ENCODE measurements around the gene IARS2.
A peak's percentile ranks its signal among the peaks of the same experiment; 100 is the strongest.
"Not testable (repeated sequence)": the region's sequence is repeated elsewhere in the genome, so short reads cannot be mapped to it uniquely, and the experiment has no call there.

IARS2 gene

DNA sequence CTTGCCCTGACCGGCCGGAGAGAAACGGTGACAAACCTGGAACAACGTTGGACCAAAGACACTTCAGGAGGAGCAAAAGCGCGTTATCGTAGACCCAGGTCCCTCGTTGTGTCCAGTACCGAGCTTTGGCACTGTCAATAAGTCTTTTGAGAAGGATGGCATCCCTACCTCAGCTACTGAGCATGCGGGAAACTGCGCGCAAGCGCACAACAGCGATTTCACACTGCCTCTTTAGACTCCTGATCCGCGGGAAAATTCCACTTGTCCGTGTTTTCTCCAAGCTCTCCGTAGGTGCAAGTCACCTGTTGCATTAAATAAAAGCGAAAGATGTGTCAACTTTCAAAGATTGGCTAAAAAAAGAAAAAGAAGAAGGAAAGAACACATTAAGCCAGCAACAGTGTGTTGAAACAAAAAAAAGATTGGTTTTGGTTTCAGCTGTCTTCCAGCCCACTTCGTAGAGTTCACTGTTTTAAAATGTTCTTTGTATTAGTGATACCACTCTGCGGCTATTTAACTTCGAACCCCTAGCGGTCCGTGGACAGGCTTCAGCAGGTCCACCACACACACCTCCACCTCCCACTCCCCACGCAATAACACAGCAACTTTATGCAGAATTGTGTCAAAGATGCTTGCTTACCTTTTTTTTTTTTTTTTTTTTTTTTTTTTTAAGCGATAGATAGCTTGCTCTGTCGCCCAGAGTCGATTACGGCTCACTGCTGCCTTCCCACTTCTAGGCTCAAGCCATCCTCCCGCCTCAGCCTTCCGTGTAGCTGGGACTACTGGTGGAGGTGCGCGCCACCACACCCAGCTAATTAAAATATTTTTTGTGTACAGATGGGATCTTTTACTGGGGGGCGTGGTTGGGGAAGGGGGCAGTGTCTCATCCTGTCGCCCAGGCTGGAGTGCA lies 4.0 kb upstream of the IARS2 start, which contains the start of gene BPNT1:
Gene BPNT1 (minus strand): TSS at position 139 of the 907 bp plus-strand sequence. CDS start 9,942 bp downstream, outside the sequence.
- Histone ChIP-seq H3K9ac (ENCODE audit: insufficient read length, low read depth) (peak within 1 kb of the TSS; percentile 73), H3K9me3 (ENCODE audit: insufficient read depth, low read length) (no peaks in the 10 kb centered on the region), H3K4me3 (ENCODE audit: insufficient read length, low read depth) (peak within 1 kb of the TSS; percentile 68), H3K27me3 (ENCODE audit: insufficient read depth, insufficient read length) (no peaks in the 10 kb centered on the region), H3K36me3 (ENCODE audit: insufficient read depth, insufficient read length, low read length) (peaks cover 2% of the 10 kb centered on the region), H3K4me1 (ENCODE audit: insufficient read depth, insufficient read length) (no peaks in the 10 kb centered on the region)
- DNase-seq (ENCODE audit: low read depth, low spot score) = peak; percentile 99
- TF ChIP-seq ZNF274 (IDR thresholded peaks at IDR 0.05; ENCODE audit: low read depth, low read length) (no peak), YY1 (IDR thresholded peaks at IDR 0.05; ENCODE audit: insufficient read depth, insufficient read length) (no peak), SUZ12 (IDR thresholded peaks at IDR 0.05; ENCODE audit: extremely low read depth, insufficient read depth, insufficient read length) (no peak)

- H3K36me3 ChIP-seq (ENCODE audit: insufficient read depth, insufficient read length, low read length) = peaks cover 21% of the 10 kb centered on the region
- H3K4me1 ChIP-seq (ENCODE audit: insufficient read depth, insufficient read length) = no peaks in the 10 kb centered on the region
- H3K9me3 ChIP-seq (ENCODE audit: insufficient read depth, low read length) = no peaks in the 10 kb centered on the region
- no peak overlapping the region for H3K9ac ChIP-seq (ENCODE audit: insufficient read length, low read depth)
- H3K27me3 ChIP-seq (ENCODE audit: insufficient read depth, insufficient read length) = no peaks in the 10 kb centered on the region
- H3K4me3 ChIP-seq (ENCODE audit: insufficient read length, low read depth) = no peak overlapping the region
- DNase-seq (ENCODE audit: low read depth, low spot score) = no peak
- no peak for TF ChIP-seq ZNF274 (IDR thresholded peaks at IDR 0.05; ENCODE audit: low read depth, low read length)
- no peak for TF ChIP-seq SUZ12 (IDR thresholded peaks at IDR 0.05; ENCODE audit: extremely low read depth, insufficient read depth, insufficient read length)
- TF ChIP-seq YY1 (IDR thresholded peaks at IDR 0.05; ENCODE audit: insufficient read depth, insufficient read length) = no peak
Observed at GRCh38 chr1:220092694-220093093, 1.2 kb upstream of the IARS2 start.

GRCh38 chr1:220093361-220094015 lies 444 bp upstream of the IARS2 start:
- H3K4me3 ChIP-seq (ENCODE audit: insufficient read length, low read depth) = no peak overlapping the region

DNA sequence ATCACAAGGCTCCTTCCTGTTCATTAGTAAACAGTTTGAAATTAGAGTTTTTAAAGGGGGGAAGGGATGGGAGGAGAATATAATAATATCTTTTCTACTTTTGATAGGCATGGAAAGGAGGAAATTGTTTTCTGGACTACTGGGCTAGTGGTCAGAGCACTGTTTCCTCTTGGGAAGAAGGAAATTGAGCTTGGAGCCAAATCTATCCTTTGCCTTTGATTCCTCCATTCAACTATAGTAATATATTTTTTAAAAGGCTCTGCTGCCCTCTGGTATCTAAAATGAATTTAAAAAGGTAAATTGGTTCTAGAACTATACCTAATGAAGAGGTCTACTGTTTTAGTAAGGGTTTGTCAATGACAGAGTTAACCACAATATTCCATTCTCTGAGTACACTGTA lies 5.9 kb downstream of the IARS2 start:
- Histone ChIP-seq H3K36me3 (ENCODE audit: insufficient read depth, insufficient read length, low read length) (peaks cover 85% of the 10 kb centered on the region), H3K9ac (ENCODE audit: insufficient read length, low read depth) (no peak overlapping the region), H3K9me3 (ENCODE audit: insufficient read depth, low read length) (no peaks in the 10 kb centered on the region), H3K4me3 (ENCODE audit: insufficient read length, low read depth) (no peak overlapping the region), H3K4me1 (ENCODE audit: insufficient read depth, insufficient read length) (no peaks in the 10 kb centered on the region), H3K27me3 (ENCODE audit: insufficient read depth, insufficient read length) (no peaks in the 10 kb centered on the region)
- no peak for TF ChIP-seq SUZ12 (IDR thresholded peaks at IDR 0.05; ENCODE audit: extremely low read depth, insufficient read depth, insufficient read length)
- TF ChIP-seq YY1 (IDR thresholded peaks at IDR 0.05; ENCODE audit: insufficient read depth, insufficient read length) = no peak
- no peak for TF ChIP-seq ZNF274 (IDR thresholded peaks at IDR 0.05; ENCODE audit: low read depth, low read length)
- DNase-seq (ENCODE audit: low read depth, low spot score) = no peak

More at GRCh38 chr1:220093361-220094015, 444 bp upstream of the IARS2 start:
- Histone ChIP-seq H3K36me3 (ENCODE audit: insufficient read depth, insufficient read length, low read length) (peaks cover 29% of the 10 kb centered on the region), H3K9me3 (ENCODE audit: insufficient read depth, low read length) (no peaks in the 10 kb centered on the region), H3K27me3 (ENCODE audit: insufficient read depth, insufficient read length) (no peaks in the 10 kb centered on the region), H3K9ac (ENCODE audit: insufficient read length, low read depth) (no peak overlapping the region), H3K4me1 (ENCODE audit: insufficient read depth, insufficient read length) (no peaks in the 10 kb centered on the region)
- TF ChIP-seq SUZ12 (IDR thresholded peaks at IDR 0.05; ENCODE audit: extremely low read depth, insufficient read depth, insufficient read length) (no peak), YY1 (IDR thresholded peaks at IDR 0.05; ENCODE audit: insufficient read depth, insufficient read length) (no peak), ZNF274 (IDR thresholded peaks at IDR 0.05; ENCODE audit: low read depth, low read length) (no peak)
- DNase-seq (ENCODE audit: low read depth, low spot score) = no peak

GRCh38 chr1:220110473-220110872 lies 16.5 kb downstream of the IARS2 start:
- not testable (repeated sequence) for H3K9me3 ChIP-seq (ENCODE audit: insufficient read depth, low read length); H3K4me3 ChIP-seq (ENCODE audit: insufficient read length, low read depth); H3K4me1 ChIP-seq (ENCODE audit: insufficient read depth, insufficient read length); H3K9ac ChIP-seq (ENCODE audit: insufficient read length, low read depth); H3K27me3 ChIP-seq (ENCODE audit: insufficient read depth, insufficient read length); DNase-seq (ENCODE audit: low read depth, low spot score)
- H3K36me3 ChIP-seq (ENCODE audit: insufficient read depth, insufficient read length, low read length) = peaks cover 76% of the 10 kb centered on the region

DNA sequence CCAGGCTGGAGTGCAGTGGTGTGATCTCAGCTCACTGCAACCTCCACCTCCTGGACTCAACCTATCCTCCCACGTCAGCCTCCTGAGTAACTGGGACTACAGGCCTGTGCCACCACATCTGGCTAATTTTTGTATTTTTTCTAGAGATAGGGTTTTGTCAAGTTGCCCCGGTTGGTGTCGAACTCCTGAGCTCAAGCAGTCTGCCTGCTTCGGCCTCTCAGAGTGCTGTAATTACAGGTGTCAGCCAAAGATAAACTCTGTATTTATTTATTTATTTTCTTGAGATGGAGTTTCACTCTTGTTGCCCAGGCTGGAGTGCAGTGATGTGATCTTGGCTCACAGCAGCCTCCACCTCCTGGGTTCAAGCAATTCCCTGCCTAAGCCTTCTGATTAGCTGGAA lies 18.7 kb downstream of the IARS2 start:
- not testable (repeated sequence) for H3K4me1 ChIP-seq (ENCODE audit: insufficient read depth, insufficient read length); H3K4me3 ChIP-seq (ENCODE audit: insufficient read length, low read depth); H3K9me3 ChIP-seq (ENCODE audit: insufficient read depth, low read length); H3K9ac ChIP-seq (ENCODE audit: insufficient read length, low read depth); DNase-seq (ENCODE audit: low read depth, low spot score); H3K27me3 ChIP-seq (ENCODE audit: insufficient read depth, insufficient read length)
- peaks cover 69% of the 10 kb centered on the region for H3K36me3 ChIP-seq (ENCODE audit: insufficient read depth, insufficient read length, low read length)

DNA sequence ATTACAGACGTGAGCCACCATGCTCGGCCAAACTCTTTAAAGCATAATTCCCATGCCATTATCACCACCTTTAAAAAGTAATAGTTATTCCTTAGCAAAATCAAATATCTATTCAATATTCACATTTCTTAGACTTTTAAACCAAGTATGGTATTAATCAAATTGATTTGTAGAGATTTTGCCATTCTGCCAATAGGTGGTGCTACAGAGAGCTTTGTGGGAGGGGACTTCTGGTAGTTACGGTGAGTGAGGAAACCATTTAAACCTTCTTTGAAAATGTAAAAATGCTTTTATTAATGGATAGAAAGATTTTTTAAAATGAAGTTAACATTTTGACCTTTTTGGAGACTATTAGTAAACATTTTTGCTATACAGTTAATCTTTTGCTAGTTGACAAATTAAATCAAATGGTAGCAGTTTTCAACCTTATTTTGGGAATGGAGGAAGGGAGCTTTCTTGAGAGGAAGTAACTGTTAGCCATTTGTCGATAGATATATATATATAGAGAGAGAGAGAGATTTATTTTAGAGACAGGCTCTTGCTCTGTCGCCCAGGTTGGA lies 19.3 kb downstream of the IARS2 start:
- H3K4me1 ChIP-seq (ENCODE audit: insufficient read depth, insufficient read length) = no peaks in the 10 kb centered on the region
- no peaks in the 10 kb centered on the region for H3K27me3 ChIP-seq (ENCODE audit: insufficient read depth, insufficient read length)
- no peak overlapping the region for H3K4me3 ChIP-seq (ENCODE audit: insufficient read length, low read depth)
- H3K9me3 ChIP-seq (ENCODE audit: insufficient read depth, low read length) = no peaks in the 10 kb centered on the region
- no peak overlapping the region for H3K9ac ChIP-seq (ENCODE audit: insufficient read length, low read depth)
- TF ChIP-seq ZNF274 (IDR thresholded peaks at IDR 0.05; ENCODE audit: low read depth, low read length) = no peak
- no peak for TF ChIP-seq YY1 (IDR thresholded peaks at IDR 0.05; ENCODE audit: insufficient read depth, insufficient read length)
- TF ChIP-seq SUZ12 (IDR thresholded peaks at IDR 0.05; ENCODE audit: extremely low read depth, insufficient read depth, insufficient read length) = no peak
- H3K36me3 ChIP-seq (ENCODE audit: insufficient read depth, insufficient read length, low read length) = peaks cover 68% of the 10 kb centered on the region
- peak; percentile 16 for DNase-seq (ENCODE audit: low read depth, low spot score)
